ENCODE data around the gene PIGX. TPM values are rescaled to one million over a fixed set of nuclear protein-coding genes. Genes with fewer than 3 reads are reported as not detected.

Gene PIGX
- 28.1 to 31.6 TPM (median 31.2 TPM) in 5 replicates for total RNA-seq (2022; extraction: Qiagen RNA extraction)

DNA sequence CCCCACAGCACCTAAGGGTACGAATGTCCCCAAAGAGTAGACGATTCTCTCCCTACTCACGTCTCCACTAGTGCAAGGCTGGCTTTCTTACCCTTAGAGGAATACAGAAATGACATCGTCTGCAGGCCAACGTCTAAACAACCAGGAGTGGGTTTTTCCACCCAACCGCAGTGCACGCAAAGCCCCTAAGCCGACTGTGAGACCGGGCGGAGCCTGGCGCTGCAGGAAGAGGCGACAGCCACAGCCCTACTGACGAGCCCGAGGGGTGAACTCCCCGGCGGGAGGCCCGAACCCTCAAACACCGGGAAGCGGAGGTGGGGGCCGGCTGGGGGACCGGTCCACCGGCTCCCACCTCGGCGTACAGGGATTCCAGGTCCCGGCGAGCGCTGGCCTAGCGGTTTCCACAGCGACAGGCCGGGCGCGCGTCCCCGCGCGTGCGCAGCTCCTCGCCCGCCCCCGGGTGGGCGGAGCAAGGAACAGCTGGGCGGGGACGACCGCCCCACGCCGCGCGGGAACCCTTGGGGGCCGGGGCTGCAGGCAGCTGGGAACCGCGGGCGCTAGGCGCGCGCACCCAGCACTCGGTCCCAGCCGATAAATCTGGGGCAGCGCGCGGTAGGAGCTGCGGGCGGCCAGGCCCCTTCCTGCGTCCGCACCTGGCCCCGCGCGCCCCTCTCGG is at the start of gene PIGX, which contains the start of gene CEP19:
Gene PIGX (plus strand): TSS at position 540 of the 676 bp plus-strand sequence.
Gene CEP19 (minus strand): TSS at position 413 of the 676 bp plus-strand sequence. CDS start 3,593 bp downstream, outside the sequence.

DNA sequence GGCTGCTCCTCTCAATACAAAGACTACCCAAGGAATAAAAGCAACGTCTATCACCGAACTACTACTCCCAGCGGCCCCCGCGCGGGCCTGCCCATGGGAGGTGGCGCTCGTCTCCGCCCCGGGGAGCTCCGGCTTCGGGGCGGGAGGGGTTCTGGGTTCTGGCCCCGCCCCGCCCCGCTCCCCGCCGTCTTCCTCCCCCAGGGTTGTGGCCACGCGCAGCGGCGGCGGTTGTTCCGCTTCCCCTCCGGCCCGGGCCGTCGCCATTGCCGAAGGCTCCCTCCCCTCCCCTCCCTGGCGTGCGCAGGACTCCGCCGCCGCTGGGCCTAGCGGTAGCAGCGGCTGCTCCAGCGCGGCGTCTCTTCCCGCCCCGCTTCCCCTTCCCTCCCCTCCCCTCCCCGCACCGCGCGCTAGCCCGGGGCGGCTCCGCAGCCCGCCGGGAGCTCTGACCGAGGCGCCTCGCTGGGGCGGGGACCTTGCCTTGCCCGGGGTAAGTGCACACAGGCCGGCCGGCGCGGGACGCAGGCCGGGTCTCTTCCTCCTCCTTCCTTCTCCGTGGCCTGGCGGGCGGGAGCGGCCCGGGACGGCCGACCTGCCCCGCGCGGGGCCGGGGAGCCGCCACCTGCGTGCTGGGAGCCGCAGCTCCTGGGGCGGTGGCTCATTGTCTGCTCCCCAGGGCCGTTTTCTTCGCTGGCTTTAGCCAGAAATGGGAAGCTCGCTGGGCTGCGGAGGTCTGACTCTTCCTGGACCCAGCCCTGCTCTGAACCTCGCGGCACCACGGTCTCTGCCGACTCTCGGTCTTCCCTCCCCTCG is 27.7 kb downstream of the PIGX start, which contains the start of gene PAK2:
Gene PAK2 (plus strand): TSS at position 187 of the 810 bp plus-strand sequence. CDS start 42,790 bp downstream, outside the sequence.

Other genes with a start within 250 kb of the PIGX start
- gene RNF168, start 208.6 kb upstream of the PIGX start, total RNA-seq (2022; extraction: Qiagen RNA extraction): 3.7 to 5.0 TPM (median 4.6 TPM) in 5 replicates
- gene SMCO1, start 197.0 kb upstream of the PIGX start, total RNA-seq (2022; extraction: Qiagen RNA extraction): not detected in 5 replicates
- gene WDR53, start 143.8 kb upstream of the PIGX start, total RNA-seq (2022; extraction: Qiagen RNA extraction): 8.9 to 11.7 TPM (median 10.2 TPM) in 5 replicates
- 6.3 to 8.8 TPM (median 7.7 TPM) in 5 replicates for gene FBXO45, start 143.7 kb upstream of the PIGX start, total RNA-seq (2022; extraction: Qiagen RNA extraction)
- 0.03 to 0.04 TPM (median 0.04 TPM) in 3 of 5 replicates, not detected in the others for gene NRROS, start 72.7 kb upstream of the PIGX start, total RNA-seq (2022; extraction: Qiagen RNA extraction)
- 2.1 to 2.9 TPM (median 2.8 TPM) in 5 replicates for gene CEP19, start 127 bp upstream of the PIGX start, total RNA-seq (2022; extraction: Qiagen RNA extraction)
- gene PAK2, start 27.5 kb downstream of the PIGX start, total RNA-seq (2022; extraction: Qiagen RNA extraction): 31.1 to 45.8 TPM (median 43.1 TPM) in 5 replicates
- 5.4 to 8.9 TPM (median 7.0 TPM) in 5 replicates for gene SENP5, start 155.5 kb downstream of the PIGX start, total RNA-seq (2022; extraction: Qiagen RNA extraction)
- 44.8 to 47.4 TPM (median 45.7 TPM) in 5 replicates for gene NCBP2, start 230.2 kb downstream of the PIGX start, total RNA-seq (2022; extraction: Qiagen RNA extraction)

Measured in A549 treated with dexamethasone at 1 μM for 4 hours (cell line).